GM21528 (cell line): ENCODE results near the gene DCTD.

Experiments used
- ATAC-seq: cut with Tn5 transposase; IDR thresholded peaks from one replicate; pipeline ENCODE4 v1.9.1; 2021; ENCODE audit warnings: mild to moderate bottlenecking, moderate library complexity; ENCODE audit not compliant: unreplicated experiment, low FRiP score

DCTD gene

DNA sequence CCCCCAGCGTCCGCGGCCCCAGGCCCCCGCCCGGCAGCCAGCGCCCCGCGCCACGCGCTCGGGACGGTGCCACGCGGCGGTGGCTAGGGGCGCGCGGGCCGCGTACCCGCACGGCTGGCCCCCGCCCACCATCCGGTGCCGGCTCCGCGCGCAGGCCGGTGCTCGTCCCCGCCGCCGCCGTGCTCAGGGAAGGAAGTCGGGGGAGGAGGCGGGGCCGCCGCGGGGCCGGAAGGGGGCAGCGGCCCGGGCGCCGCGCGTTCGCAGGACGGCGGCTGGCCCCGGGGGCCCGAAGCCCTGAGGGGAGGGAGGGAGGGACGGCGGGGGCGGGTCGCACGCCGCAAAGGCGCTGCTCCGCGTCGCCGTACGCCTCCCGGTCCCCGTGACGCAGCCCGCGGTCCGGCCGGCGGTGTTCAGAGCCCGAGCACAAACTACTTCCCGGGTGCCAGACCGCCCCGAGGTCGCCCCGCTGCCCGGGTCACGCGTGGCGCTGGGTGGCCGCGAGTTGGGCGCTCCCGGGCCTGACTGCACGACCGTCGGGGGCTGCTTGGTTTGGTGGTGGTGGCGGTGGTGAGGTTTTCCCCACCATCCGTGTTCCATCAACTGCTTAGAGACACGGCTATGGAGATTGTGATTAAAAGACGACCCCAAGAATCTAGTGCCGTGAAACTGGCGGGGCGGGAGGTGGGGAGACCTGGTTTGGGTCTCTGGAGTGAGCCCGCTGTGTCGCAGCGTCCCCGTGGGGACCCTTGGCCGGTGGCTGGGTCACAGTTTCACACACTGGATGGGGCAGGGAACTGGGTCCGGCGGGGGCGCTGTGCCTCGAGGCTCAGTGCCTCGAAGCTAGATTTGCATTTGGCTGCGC is at the start of gene DCTD:
Gene DCTD (minus strand): TSS at position 205 of the 862 bp plus-strand sequence. CDS start 1,818 bp downstream, outside the sequence.
- ATAC-seq, result peak; percentile 88

DNA sequence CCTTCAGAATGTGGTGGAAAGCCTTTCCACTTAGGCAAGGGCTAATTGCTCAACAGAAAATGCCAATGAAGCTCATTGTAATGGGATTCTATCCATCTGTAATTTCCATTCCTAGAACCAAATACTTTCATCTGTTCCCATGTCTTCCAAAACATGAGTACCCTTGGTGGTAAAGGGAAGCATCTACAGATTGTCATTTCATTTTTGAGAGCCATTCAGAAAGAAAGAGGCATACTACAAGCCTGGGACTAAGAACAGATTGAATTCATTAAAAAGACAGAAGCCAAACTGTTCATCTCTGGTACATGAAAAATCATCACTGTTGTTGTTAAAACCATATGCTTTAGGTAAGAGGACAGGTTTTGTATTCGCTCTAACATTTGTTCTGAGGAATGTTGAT is 43.6 kb upstream of the DCTD start:
- no peak for ATAC-seq

DNA sequence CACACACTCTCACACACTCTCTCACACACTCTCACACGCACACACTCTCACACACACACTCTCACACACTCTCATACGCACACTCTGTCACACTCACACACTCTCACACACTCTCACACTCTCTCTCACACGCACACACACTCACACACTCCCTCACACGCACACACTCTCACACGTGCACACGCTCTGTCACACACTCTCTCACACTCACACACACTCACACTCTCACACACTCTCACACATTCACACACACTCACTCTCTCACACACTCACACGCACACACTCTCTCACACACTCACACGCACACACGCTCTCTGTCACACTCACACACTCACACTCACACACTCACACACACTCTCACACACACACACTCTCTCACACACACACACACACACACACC is 43.0 kb upstream of the DCTD start:
- ATAC-seq, result no peak

DNA sequence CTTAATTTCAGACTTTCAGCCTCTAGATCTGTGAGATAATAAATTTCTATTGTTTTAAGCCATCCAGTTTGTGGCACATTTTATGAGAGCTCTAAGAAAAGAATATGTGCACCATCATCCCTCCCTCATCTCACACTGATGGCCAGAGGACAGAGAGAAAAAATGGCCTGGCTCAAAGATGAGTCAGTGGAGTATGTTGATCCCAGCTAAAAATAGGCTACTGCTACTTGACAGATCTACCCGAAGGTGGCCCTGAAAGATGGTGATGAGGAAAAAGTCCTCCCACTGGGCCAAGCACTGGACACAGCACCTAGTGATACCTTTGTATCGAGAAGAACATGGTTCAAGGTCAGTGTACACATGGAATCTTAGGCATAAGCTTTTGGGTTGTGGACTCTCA is 38.2 kb upstream of the DCTD start:
- no peak for ATAC-seq

DNA sequence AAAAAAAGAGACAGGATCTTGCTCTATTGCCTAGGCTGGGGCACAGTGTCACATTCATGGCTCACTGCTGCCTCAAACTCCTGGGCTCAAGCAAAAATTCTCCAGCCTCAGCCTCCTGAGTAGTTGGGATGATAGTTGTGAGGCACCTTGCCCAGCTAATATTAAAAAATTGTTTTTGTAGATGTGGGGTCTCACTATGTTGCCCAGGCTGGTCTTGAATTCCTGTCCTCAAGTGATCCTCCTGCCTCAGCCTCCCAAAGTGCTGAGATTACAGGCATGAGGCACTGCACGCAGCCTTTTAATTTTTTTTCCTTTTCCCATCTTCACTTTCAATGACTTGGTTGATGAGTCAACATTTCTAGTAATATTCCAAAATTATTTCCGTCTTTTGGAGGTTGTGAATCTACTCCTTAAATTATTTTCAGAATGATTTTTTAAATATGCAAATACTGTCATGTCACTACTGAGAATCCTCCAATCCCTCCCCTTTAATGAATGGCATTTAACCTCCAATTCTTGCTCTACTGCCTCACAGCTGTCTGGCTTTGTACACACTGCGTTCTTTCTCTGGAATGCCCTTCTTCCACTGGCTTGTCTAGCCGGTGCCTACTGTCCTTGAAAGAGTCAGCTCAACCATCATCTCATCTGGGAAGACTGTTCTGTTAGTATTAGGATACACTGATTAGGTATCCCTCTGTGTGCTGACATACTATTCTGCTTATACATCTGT is 27.5 kb upstream of the DCTD start:
- no peak for ATAC-seq

DNA sequence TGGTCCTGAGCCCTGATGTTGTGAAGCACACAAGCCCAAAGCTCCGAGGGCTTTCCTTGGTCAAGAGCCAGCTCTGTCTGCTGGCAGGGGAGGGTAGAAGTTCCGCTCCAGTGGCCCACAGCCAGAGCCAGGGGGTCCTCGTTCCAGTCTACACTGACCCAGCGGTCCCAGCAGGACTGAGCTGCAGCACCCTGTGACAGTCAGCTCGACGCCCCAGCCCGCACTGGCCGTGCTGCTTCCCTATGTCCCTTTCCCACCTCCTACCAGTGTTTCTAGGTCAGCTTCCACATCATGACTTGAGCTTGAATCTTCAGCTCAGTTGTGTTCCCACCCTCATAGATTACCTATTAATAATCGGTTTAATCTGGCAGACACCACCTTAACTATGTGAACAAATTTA is 22.5 kb upstream of the DCTD start:
- ATAC-seq, result no peak

DNA sequence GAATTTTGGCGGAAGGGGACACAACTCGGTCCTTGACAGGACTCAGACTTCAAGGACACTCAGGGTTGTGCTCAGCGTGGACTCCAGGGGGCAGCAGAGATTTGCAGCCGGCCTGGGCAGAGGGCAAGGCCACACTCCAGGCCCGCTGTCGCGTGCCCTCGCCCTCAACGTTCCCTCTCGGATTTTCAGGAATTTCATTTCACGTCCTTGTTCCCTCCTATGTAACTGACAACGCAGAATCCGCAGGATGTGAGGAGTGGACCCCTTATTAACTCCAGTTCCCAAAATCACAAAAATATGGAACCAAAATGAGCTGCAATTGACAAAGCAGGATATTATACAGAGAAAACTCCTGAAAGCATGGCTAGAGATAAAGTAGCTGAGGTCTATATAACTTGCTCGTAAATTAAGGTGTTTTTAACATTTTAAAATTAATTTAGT is 21.0 kb upstream of the DCTD start:
- ATAC-seq, result peak; percentile 92

DNA sequence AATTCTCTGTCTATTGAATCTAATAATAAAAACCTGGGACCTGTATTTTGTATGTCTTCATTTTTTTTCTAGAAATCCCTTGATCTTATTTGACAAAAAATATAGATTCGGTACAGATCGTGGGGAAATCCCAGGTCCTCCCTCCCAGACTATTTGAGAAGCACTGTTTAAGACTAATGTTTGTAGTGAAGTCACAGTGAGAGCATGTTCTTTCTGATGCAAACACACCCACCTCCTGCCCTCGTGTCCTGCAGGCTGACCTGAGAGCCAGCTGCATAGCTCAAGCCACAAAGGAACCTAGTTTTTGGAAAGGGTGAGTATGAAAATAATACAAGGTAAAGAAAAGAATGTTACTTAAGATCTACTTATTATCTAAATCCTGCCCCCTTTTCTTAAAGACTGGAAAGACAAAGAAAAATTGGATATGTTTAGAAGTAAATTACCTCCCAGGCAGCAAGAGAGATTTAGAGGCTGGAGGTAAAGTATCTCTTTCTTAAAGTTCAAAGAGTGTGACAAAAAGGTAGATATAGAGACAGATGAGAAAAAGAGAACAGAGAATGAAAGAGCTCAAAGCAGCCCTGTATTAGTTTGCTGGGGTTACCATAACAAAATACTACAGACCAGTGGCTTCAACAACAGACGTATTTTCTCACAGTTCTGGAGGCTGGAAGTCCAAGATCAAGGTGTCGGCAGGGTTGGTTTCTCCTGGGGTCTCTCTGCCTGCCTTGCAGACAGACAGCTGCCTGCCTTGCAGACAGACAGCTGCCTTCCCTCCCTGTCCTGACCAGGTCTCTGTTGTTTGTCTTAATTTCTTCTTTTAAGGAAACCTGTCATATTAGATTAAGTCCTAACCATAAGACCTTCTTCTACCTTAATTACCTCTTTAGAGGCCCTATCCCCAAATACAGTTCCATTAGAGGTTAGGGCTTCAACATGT is 20.4 kb upstream of the DCTD start:
- peak; percentile 31 for ATAC-seq

DNA sequence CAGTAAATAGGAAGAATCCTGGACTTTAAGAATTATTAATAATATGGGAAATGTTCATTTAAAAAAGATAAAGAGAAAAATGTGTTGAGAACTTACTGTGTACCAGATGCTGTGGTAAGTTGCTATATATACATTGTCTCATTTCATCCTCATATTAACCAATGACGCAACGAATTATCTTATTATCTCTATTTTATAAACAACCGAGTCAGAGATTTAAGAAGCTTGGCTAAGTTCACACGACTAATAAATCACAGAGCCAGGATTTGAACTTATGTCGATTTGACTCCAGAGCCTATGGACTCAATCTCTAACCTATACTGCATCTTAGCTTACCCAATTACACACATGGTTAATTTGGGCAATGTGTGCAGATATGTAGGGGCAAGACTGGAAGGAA is 15.5 kb upstream of the DCTD start:
- no peak for ATAC-seq

DNA sequence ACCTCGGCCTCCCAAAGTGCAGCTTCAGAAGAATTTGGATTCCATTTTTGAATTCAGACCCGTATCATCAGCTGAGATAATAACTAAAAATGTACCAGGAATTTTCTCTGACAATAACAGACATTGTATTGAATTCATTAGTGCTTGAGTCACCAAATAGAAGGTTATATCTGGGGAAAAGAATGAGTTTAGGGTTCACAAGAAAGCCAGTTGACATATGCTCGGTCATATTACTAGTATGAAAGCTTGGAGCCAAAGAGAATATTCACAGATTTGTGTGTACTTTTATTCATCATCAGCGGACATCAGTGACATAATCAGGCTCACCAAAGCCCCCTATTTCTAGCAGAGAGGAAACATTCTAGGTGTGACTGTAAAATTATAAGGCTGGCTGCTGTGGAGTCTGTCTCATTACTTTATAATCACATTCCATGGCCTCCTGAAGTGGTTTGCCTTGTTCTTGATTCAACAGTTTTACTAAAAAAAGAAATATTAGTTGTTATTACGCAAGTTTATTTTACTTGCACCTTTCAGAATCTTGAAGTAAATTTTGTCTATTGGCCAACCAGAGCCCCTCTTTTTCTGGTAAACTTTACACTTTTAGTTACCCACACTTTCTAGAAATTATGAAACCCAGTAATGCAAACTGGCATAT is 14.6 kb upstream of the DCTD start:
- ATAC-seq, result no peak

DNA sequence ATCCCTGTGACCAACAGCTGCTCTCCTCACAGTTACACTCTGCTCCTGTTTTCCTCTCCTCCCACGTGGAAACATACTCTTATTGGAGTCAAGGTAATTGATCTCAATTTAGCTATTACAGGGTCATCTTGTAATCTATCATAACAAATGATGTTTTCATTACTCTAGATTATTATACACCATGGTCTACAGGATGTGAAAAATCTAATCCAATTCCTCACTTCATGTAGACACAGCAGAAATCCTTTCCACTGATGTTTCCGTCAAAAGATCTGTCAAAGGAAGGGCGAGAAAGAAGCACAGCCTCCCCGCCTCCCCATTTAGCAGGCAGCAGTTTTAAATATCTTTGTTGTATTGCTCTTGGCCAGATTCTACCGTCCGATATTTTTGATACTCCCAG is 13.7 kb upstream of the DCTD start:
- no peak for ATAC-seq

DNA sequence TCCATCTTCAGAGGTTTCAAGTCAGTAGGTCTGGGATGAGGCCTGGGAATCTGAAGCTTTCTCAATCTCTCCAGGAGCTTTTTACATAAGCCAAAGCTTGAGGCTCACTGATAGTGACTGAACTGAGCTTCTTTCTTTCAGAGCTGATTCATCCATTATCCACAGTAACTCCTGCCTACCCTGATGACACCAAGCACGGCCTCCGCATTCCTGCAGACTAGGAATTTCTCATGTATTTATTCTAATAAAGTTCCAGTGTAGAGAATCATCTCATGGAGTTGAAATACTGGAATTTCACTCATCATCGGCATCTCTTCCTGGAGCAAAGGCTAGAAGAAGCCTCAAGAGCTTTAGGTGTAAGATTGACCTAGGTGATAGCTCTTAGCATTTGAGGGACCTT is 12.1 kb upstream of the DCTD start:
- ATAC-seq, result no peak

DNA sequence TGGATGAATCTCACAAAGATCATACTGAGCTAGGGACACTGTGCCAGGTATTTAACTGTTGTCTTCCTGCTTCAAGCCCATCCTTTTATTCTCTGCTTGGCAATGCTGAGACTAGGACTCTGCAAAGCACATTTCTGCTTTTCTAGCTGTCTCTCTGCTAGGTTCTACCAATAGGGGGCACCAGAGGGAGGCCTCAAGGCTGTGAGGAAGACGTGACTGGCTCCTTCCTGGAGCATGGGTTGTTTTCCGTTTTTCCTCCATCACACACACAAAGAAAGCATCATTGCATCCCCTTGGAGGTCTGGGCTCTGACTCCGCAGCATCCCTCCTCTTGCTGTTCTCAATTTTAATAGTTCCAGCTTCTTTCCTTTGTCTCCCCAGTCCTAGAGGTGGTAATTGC is 10.9 kb upstream of the DCTD start:
- ATAC-seq, result no peak

DNA sequence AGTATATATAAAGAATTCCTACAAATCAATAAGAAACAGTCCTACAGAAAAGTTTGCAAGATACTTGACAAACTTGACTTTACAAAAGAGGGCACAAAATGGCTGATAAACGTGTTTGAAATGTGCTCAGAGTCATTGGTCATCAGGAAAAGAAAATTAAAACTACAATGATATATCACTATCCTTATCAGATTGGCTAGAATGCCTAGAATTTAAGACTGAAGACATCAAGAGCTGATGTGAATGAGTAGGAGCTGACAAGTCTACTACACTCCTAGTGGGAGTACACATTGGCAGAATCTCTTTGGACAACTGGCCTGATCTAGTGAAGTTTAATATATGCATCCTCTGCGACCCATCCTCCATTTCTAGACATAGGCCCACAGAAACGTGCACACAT is 10.3 kb upstream of the DCTD start:
- no peak for ATAC-seq

DNA sequence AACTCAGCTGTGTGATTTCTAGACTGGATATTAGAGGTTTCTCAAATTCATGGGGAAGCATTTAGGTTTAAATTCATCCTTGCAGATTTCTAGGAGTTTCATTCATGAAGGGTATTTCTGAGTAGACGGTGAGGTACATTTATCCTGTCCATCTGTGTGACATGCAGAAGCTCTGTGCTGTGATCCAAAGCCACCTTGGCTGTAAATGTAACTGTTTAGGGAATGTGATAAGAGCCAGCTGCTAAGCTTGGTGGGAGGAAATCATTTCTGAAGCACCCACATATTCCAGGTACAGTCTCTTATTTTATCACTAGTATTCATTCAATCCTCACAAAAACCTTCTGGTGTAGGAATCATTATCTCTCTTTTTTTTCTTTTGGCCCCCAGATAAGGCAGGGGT is 8.7 kb upstream of the DCTD start:
- ATAC-seq, result no peak

DNA sequence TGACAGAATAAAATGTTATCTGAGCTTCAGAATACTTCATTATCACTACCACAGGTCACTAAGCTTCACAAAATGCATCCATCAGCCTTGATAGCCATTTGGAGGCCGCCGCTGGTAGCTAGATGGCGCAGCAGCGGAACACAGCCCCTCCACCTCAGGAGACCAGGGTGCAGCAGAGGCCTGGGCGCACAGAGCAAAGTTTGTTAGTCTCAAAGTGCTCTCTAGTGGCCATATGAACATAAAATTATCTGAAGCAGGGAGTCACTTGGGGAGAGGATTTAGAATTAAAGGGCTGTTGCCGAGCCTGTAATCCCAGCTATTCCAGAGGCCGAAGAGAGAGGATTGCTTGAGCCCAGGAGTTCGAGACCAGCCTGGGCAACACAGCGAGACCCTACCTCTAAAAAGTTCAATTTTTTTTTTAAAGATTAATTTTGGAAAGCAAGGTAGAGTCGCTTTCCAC is 8.1 kb upstream of the DCTD start:
- peak; percentile 98 for ATAC-seq

DNA sequence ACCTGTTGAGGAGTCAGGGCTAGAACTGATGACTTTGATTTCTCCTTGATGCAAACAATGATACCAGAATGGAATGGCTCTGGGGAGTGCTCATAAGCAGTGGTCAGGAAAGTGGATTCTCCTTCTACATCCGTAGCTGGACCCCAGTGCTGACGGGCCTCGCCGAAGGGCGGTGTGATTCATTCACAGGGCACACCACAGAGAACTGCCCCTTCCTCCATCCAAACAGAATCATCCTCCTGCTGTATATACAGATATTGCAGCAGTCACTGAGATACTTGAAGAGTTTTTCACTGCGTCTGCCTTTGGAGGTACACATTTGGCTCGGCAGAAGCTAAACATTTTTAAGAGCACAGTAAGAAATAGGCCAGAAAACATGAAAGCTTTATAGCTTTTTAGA is 7.3 kb upstream of the DCTD start:
- ATAC-seq, result no peak

DNA sequence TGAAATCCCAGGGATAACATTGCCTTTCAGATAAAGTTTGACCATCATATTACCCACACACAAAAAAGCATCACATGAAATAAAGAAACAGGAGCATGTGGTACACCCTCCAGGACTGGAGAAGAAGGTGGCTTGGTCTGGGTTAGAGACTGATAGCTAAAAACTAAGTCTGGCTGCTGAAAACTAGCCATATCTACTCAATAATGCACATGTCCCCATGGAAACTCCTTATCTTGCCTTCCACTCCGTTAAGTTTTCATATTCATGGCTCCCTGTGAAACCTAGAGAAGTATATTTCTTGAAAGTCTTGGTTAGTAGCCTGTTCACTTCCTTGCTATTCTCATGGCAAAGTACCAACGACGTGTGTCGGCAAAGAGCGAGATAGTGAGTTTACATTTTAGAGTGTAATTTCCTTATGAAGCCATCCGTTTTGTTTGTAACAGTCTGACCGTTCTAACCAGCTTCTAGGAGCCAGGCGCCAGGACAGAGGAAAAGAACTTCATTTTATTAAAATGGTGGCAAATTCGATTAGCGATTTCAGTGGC is 6.7 kb upstream of the DCTD start:
- ATAC-seq, result no peak

DNA sequence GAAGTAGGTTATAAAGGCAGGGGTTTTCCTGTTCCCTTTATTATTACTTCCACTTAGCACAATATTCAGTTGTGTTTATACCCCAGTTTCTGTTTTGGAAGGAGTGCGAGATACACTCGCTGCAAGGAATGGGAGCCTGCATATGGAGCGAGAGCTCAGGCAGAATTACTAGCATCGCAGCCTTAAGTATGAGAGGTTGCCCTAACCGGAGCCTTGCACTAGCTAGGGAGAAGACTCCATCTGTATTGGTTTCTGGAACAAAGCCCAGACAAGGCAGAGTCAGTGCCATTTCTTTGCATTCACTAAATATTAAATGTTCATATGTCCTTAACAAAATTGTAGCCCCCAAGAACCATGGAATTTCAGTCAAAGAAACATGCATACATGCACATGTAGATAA is 6.2 kb upstream of the DCTD start:
- no peak for ATAC-seq
